Measurements from ENCODE around the gene PACRGL.
"Not testable (repeated sequence)": the region's sequence is repeated elsewhere in the genome, so short reads cannot be mapped to it uniquely, and the experiment has no call there.

PACRGL gene

DNA sequence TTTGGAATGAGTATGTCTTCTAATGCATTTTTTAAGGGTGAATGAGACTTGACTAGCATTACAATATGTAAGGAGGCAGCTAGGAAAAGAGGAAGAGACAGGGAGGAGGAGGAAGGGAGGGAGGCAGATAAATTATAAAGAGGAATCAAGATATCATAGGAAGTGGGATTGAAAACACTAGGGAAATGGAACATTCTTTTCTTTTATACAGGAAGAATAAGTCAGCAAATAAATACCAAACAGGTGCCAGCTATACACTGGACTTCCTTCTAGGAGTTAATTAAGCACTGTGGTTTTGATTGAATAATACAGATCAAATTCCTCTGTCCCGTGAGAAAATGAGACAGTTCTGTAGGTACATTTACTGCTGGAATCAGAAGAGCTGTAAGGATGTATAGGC lies 78.6 kb downstream of the PACRGL start:
- H3K9me3 ChIP-seq (replicated peaks; ENCODE audit: insufficient read depth, low read length): no peaks in the 10 kb centered on the region

GRCh38 chr4:20783134-20783533 lies 82.9 kb downstream of the PACRGL start:
- H2AFZ ChIP-seq (ENCODE audit: low read length); DNase-seq; H3K4me1 ChIP-seq (ENCODE audit: low read length); H3K27ac ChIP-seq (ENCODE audit: low read length); H3K36me3 ChIP-seq (replicated peaks; ENCODE audit: insufficient read depth, low read length); H3F3A ChIP-seq (ENCODE audit: insufficient read depth, low read length); H3K79me2 ChIP-seq (ENCODE audit: low read length); H3K27me3 ChIP-seq (replicated peaks; ENCODE audit: insufficient read depth, low read length); H3K9me2 ChIP-seq (replicated peaks; ENCODE audit: insufficient read depth, low read length); H4K20me1 ChIP-seq (ENCODE audit: insufficient read depth, low read length); H3K4me2 ChIP-seq (ENCODE audit: low read depth, low read length); H3K4me3 ChIP-seq (ENCODE audit: low read length); H3K9me3 ChIP-seq (replicated peaks; ENCODE audit: insufficient read depth, low read length); H3K9ac ChIP-seq (ENCODE audit: low read length): not testable (repeated sequence)

More for the DNA sequence above, 78.6 kb downstream of the PACRGL start:
- no peak for TF ChIP-seq EZH2 (optimal IDR thresholded peaks at IDR 0.05; ENCODE audit: low read depth, low read length)
- TF ChIP-seq, protein P1, sequence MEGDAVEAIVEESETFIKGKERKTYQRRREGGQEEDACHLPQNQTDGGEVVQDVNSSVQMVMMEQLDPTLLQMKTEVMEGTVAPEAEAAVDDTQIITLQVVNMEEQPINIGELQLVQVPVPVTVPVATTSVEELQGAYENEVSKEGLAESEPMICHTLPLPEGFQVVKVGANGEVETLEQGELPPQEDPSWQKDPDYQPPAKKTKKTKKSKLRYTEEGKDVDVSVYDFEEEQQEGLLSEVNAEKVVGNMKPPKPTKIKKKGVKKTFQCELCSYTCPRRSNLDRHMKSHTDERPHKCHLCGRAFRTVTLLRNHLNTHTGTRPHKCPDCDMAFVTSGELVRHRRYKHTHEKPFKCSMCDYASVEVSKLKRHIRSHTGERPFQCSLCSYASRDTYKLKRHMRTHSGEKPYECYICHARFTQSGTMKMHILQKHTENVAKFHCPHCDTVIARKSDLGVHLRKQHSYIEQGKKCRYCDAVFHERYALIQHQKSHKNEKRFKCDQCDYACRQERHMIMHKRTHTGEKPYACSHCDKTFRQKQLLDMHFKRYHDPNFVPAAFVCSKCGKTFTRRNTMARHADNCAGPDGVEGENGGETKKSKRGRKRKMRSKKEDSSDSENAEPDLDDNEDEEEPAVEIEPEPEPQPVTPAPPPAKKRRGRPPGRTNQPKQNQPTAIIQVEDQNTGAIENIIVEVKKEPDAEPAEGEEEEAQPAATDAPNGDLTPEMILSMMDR (IDR thresholded peaks at IDR 0.05; ENCODE audit: low read length): no peak
- no peak for TF ChIP-seq EZH2phosphoT487 (IDR thresholded peaks at IDR 0.05; ENCODE audit: low read length)
- Histone ChIP-seq H3K36me3 (replicated peaks; ENCODE audit: insufficient read depth, low read length) (no peaks in the 10 kb centered on the region), H2AFZ (ENCODE audit: low read length) (no peak overlapping the region), H3F3A (ENCODE audit: insufficient read depth, low read length) (no peaks in the 10 kb centered on the region), H3K27ac (ENCODE audit: low read length) (no peak overlapping the region), H3K9me2 (replicated peaks; ENCODE audit: insufficient read depth, low read length) (no peaks in the 10 kb centered on the region), H3K9ac (ENCODE audit: low read length) (no peak overlapping the region), H3K4me1 (ENCODE audit: low read length) (no peaks in the 10 kb centered on the region), H3K4me3 (ENCODE audit: low read length) (no peak overlapping the region), H3K79me2 (ENCODE audit: low read length) (no peaks in the 10 kb centered on the region), H3K27me3 (replicated peaks; ENCODE audit: insufficient read depth, low read length) (no peaks in the 10 kb centered on the region), H3K4me2 (ENCODE audit: low read depth, low read length) (no peak overlapping the region), H4K20me1 (ENCODE audit: insufficient read depth, low read length) (no peaks in the 10 kb centered on the region)
- DNase-seq: no peak

- Histone ChIP-seq H3K9ac (ENCODE audit: low read length) (no peak overlapping the region), H3K36me3 (replicated peaks; ENCODE audit: insufficient read depth, low read length) (no peaks in the 10 kb centered on the region), H3K79me2 (ENCODE audit: low read length) (no peaks in the 10 kb centered on the region), H3K9me3 (replicated peaks; ENCODE audit: insufficient read depth, low read length) (no peaks in the 10 kb centered on the region), H3F3A (ENCODE audit: insufficient read depth, low read length) (no peaks in the 10 kb centered on the region), H3K4me3 (ENCODE audit: low read length) (no peak overlapping the region), H4K20me1 (ENCODE audit: insufficient read depth, low read length) (no peaks in the 10 kb centered on the region), H2AFZ (ENCODE audit: low read length) (no peak overlapping the region), H3K4me1 (ENCODE audit: low read length) (no peaks in the 10 kb centered on the region), H3K27ac (ENCODE audit: low read length) (no peak overlapping the region), H3K27me3 (replicated peaks; ENCODE audit: insufficient read depth, low read length) (no peaks in the 10 kb centered on the region), H3K4me2 (ENCODE audit: low read depth, low read length) (no peak overlapping the region), H3K9me2 (replicated peaks; ENCODE audit: insufficient read depth, low read length) (no peaks in the 10 kb centered on the region)
- TF ChIP-seq EZH2phosphoT487 (IDR thresholded peaks at IDR 0.05; ENCODE audit: low read length) (no peak), EZH2 (optimal IDR thresholded peaks at IDR 0.05; ENCODE audit: low read depth, low read length) (no peak)
- TF ChIP-seq, protein P1 (IDR thresholded peaks at IDR 0.05; ENCODE audit: low read length): no peak
- no peak for DNase-seq
Measured at GRCh38 chr4:20787940-20788665, 87.8 kb downstream of the PACRGL start.
